Measurements from ENCODE around the gene RBFOX2. TPM values are rescaled to one million over a fixed set of nuclear protein-coding genes. Genes with fewer than 3 reads are reported as not detected.

RBFOX2 gene
- total RNA-seq, 1 donor from 2014 or later, result 200 TPM

- H3K4me1 ChIP-seq (ENCODE audit: control insufficient read depth in 3 of 3, insufficient read depth in 3 of 3, low read length in 3 of 3), result peaks cover 0 to 9% (median 6%) of the 10 kb centered on the region in 3 donors
- H3K27me3 ChIP-seq (ENCODE audit: control insufficient read depth in 3 of 3, insufficient read depth in 3 of 3, low read length in 3 of 3), result no peaks in the 10 kb centered on the region
- no peaks in the 10 kb centered on the region for H3K36me3 ChIP-seq (ENCODE audit: control insufficient read depth in 3 of 3, insufficient read depth in 3 of 3, low read length in 3 of 3)
- H3K9me3 ChIP-seq (ENCODE audit: control insufficient read depth in 3 of 3, low read length in 3 of 3), result no peaks in the 10 kb centered on the region
- H3K4me3 ChIP-seq (ENCODE audit: low read length in 3 of 3), result no peak overlapping the region
- no peak overlapping the region for H3K27ac ChIP-seq (ENCODE audit: low read depth, low read length)
- H3K9ac ChIP-seq (ENCODE audit: low read depth in 1 of 3, low read length in 3 of 3), result no peak overlapping the region
These were observed 71.8 kb downstream of the RBFOX2 start for GRCh38 chr22:35956850-35957249.

- Histone ChIP-seq H3K9ac (ENCODE audit: low read depth in 1 of 3, low read length in 3 of 3) (no peak overlapping the region), H3K9me3 (ENCODE audit: control insufficient read depth in 3 of 3, low read length in 3 of 3) (no peaks in the 10 kb centered on the region), H3K36me3 (ENCODE audit: control insufficient read depth in 3 of 3, insufficient read depth in 3 of 3, low read length in 3 of 3) (no peaks in the 10 kb centered on the region), H3K4me1 (ENCODE audit: control insufficient read depth in 3 of 3, insufficient read depth in 3 of 3, low read length in 3 of 3) (peaks cover 0 to 4% (median 3%) of the 10 kb centered on the region in 3 donors), H3K4me3 (ENCODE audit: low read length in 3 of 3) (no peak overlapping the region), H3K27me3 (ENCODE audit: control insufficient read depth in 3 of 3, insufficient read depth in 3 of 3, low read length in 3 of 3) (no peaks in the 10 kb centered on the region), H3K27ac (ENCODE audit: low read depth, low read length) (no peak overlapping the region)
These were observed 73.1 kb downstream of the RBFOX2 start for GRCh38 chr22:35955546-35955945.

DNA sequence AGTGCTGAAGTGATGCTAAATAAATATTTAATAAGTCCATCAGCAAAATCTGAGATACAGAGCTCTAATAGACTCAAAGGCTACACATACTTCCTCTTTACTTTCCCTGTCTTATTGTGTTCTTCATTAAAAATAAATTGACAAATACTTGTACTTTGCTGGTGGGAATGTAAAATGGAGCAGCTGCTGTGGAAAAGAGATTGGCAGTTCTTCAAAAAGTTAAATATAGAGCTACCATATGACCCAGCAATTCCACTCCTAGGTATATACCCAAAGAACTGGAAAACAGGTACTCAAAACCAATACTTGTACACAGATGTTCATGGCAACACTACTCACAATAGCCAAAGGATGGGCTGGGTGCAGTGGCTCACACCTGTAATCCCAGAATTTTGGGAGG, 76.0 kb downstream of the RBFOX2 start:
- Histone ChIP-seq H3K27ac (ENCODE audit: low read depth, low read length) (no peak overlapping the region), H3K9me3 (ENCODE audit: control insufficient read depth in 3 of 3, low read length in 3 of 3) (no peaks in the 10 kb centered on the region), H3K4me1 (ENCODE audit: control insufficient read depth in 3 of 3, insufficient read depth in 3 of 3, low read length in 3 of 3) (peaks cover 0 to 3% (median 0%) of the 10 kb centered on the region in 3 donors), H3K9ac (ENCODE audit: low read depth in 1 of 3, low read length in 3 of 3) (no peak overlapping the region), H3K27me3 (ENCODE audit: control insufficient read depth in 3 of 3, insufficient read depth in 3 of 3, low read length in 3 of 3) (no peaks in the 10 kb centered on the region), H3K36me3 (ENCODE audit: control insufficient read depth in 3 of 3, insufficient read depth in 3 of 3, low read length in 3 of 3) (no peaks in the 10 kb centered on the region), H3K4me3 (ENCODE audit: low read length in 3 of 3) (no peak overlapping the region)

DNA sequence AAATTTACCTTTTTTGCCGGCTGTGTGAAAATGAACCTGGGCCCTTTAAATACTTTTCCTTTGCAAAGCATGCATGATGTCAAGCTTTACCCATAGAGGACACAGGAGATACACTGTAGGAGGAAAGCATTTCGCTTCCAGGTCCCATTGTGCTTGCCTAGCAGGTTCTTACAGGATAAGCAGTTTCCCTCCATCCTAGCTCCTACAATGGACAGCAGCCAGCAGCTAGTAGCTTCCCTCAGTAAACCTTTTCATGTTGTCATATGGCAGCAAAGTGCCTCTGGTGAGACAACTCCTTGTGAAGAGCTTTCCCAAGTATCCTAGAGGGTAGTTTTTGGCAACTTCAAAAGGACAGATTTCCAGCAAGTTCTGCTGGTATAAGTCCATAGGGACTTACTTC, 78.4 kb downstream of the RBFOX2 start:
- H3K4me3 ChIP-seq (ENCODE audit: low read length in 3 of 3), result no peak overlapping the region
- H3K36me3 ChIP-seq (ENCODE audit: control insufficient read depth in 3 of 3, insufficient read depth in 3 of 3, low read length in 3 of 3), result no peaks in the 10 kb centered on the region
- H3K9ac ChIP-seq (ENCODE audit: low read depth in 1 of 3, low read length in 3 of 3), result no peak overlapping the region
- peaks cover 0 to 3% (median 0%) of the 10 kb centered on the region in 3 donors for H3K4me1 ChIP-seq (ENCODE audit: control insufficient read depth in 3 of 3, insufficient read depth in 3 of 3, low read length in 3 of 3)
- H3K27ac ChIP-seq (ENCODE audit: low read depth, low read length), result no peak overlapping the region
- no peaks in the 10 kb centered on the region for H3K27me3 ChIP-seq (ENCODE audit: control insufficient read depth in 3 of 3, insufficient read depth in 3 of 3, low read length in 3 of 3)
- no peaks in the 10 kb centered on the region for H3K9me3 ChIP-seq (ENCODE audit: control insufficient read depth in 3 of 3, low read length in 3 of 3)

GRCh38 chr22:35949243-35949642, 79.4 kb downstream of the RBFOX2 start:
- no peak overlapping the region for H3K9ac ChIP-seq (ENCODE audit: low read depth in 1 of 3, low read length in 3 of 3)
- H3K27me3 ChIP-seq (ENCODE audit: control insufficient read depth in 3 of 3, insufficient read depth in 3 of 3, low read length in 3 of 3), result no peaks in the 10 kb centered on the region
- no peaks in the 10 kb centered on the region for H3K36me3 ChIP-seq (ENCODE audit: control insufficient read depth in 3 of 3, insufficient read depth in 3 of 3, low read length in 3 of 3)
- peaks cover 0 to under 1% (median 0%) of the 10 kb centered on the region in 3 donors for H3K4me1 ChIP-seq (ENCODE audit: control insufficient read depth in 3 of 3, insufficient read depth in 3 of 3, low read length in 3 of 3)
- no peaks in the 10 kb centered on the region for H3K9me3 ChIP-seq (ENCODE audit: control insufficient read depth in 3 of 3, low read length in 3 of 3)
- no peak overlapping the region for H3K4me3 ChIP-seq (ENCODE audit: low read length in 3 of 3)
- no peak overlapping the region for H3K27ac ChIP-seq (ENCODE audit: low read depth, low read length)

GRCh38 chr22:35947794-35948425, 80.7 kb downstream of the RBFOX2 start:
- Histone ChIP-seq H3K27ac (ENCODE audit: low read depth, low read length) (no peak overlapping the region), H3K36me3 (ENCODE audit: control insufficient read depth in 3 of 3, insufficient read depth in 3 of 3, low read length in 3 of 3) (no peaks in the 10 kb centered on the region), H3K4me1 (ENCODE audit: control insufficient read depth in 3 of 3, insufficient read depth in 3 of 3, low read length in 3 of 3) (no peaks in the 10 kb centered on the region), H3K4me3 (ENCODE audit: low read length in 3 of 3) (no peak overlapping the region), H3K9me3 (ENCODE audit: control insufficient read depth in 3 of 3, low read length in 3 of 3) (no peaks in the 10 kb centered on the region), H3K27me3 (ENCODE audit: control insufficient read depth in 3 of 3, insufficient read depth in 3 of 3, low read length in 3 of 3) (no peaks in the 10 kb centered on the region), H3K9ac (ENCODE audit: low read depth in 1 of 3, low read length in 3 of 3) (no peak overlapping the region)

- Histone ChIP-seq H3K4me3 (ENCODE audit: low read length in 3 of 3) (peak overlapping the region in 1 of 3 donors; percentile 24), H3K9me3 (ENCODE audit: control insufficient read depth in 3 of 3, low read length in 3 of 3) (no peaks in the 10 kb centered on the region), H3K4me1 (ENCODE audit: control insufficient read depth in 3 of 3, insufficient read depth in 3 of 3, low read length in 3 of 3) (no peaks in the 10 kb centered on the region), H3K9ac (ENCODE audit: low read depth in 1 of 3, low read length in 3 of 3) (peak overlapping the region in 1 of 3 donors; percentile 10), H3K36me3 (ENCODE audit: control insufficient read depth in 3 of 3, insufficient read depth in 3 of 3, low read length in 3 of 3) (no peaks in the 10 kb centered on the region), H3K27ac (ENCODE audit: low read depth, low read length) (no peak overlapping the region), H3K27me3 (ENCODE audit: control insufficient read depth in 3 of 3, insufficient read depth in 3 of 3, low read length in 3 of 3) (no peaks in the 10 kb centered on the region)
These were observed 84.2 kb downstream of the RBFOX2 start for GRCh38 chr22:35944458-35944857.

- Histone ChIP-seq H3K9me3 (ENCODE audit: control insufficient read depth in 3 of 3, low read length in 3 of 3) (no peaks in the 10 kb centered on the region), H3K4me1 (ENCODE audit: control insufficient read depth in 3 of 3, insufficient read depth in 3 of 3, low read length in 3 of 3) (no peaks in the 10 kb centered on the region), H3K9ac (ENCODE audit: low read depth in 1 of 3, low read length in 3 of 3) (no peak overlapping the region), H3K4me3 (ENCODE audit: low read length in 3 of 3) (no peak overlapping the region), H3K27ac (ENCODE audit: low read depth, low read length) (no peak overlapping the region), H3K27me3 (ENCODE audit: control insufficient read depth in 3 of 3, insufficient read depth in 3 of 3, low read length in 3 of 3) (no peaks in the 10 kb centered on the region), H3K36me3 (ENCODE audit: control insufficient read depth in 3 of 3, insufficient read depth in 3 of 3, low read length in 3 of 3) (no peaks in the 10 kb centered on the region)
These were observed 88.5 kb downstream of the RBFOX2 start for GRCh38 chr22:35940166-35940565.

DNA sequence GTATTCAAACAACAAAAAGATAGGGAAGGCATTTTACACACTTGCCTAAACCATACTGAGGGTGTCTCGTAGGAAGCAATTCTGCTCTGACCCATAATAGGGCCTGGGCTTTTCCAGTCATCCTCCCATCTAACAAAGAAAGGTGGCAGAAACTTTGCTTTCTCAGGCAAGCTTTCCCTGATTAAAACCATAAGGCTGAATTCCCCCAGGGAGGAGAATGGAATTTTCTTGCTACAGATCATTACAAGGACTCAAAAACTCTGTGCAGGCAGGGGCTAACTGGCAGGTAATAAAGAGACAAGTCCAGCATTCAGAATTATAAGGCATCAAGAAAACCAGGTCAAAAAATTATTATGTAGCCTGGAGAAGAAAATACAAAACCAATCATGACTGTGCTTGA, 90.4 kb downstream of the RBFOX2 start:
- Histone ChIP-seq H3K4me1 (ENCODE audit: control insufficient read depth in 3 of 3, insufficient read depth in 3 of 3, low read length in 3 of 3) (no peaks in the 10 kb centered on the region), H3K27ac (ENCODE audit: low read depth, low read length) (no peak overlapping the region), H3K9me3 (ENCODE audit: control insufficient read depth in 3 of 3, low read length in 3 of 3) (no peaks in the 10 kb centered on the region)

DNA sequence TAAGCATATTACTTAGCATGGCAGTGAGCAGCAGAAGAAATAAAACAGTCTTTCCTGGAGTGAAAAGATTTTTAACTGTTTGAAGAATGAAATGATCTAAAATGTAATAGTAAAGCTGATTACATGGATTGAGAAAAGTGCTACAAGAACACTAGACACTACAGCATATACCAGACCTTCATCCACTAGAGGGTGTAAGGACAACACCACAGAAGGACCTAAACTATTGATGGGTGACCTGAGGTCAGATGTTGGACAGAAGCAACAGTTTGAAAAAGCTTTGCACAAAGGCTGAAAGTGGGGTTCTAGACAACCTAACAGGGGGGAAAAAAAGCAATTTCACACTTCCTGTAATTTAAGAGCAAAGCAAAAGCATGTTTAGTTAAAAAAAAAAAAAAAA, 97.7 kb downstream of the RBFOX2 start:
- no peak overlapping the region for H3K4me3 ChIP-seq (ENCODE audit: low read length in 3 of 3)
- H3K9me3 ChIP-seq (ENCODE audit: control insufficient read depth in 3 of 3, low read length in 3 of 3), result no peaks in the 10 kb centered on the region
- H3K36me3 ChIP-seq (ENCODE audit: control insufficient read depth in 3 of 3, insufficient read depth in 3 of 3, low read length in 3 of 3), result no peaks in the 10 kb centered on the region
- no peak overlapping the region for H3K27ac ChIP-seq (ENCODE audit: low read depth, low read length)
- H3K4me1 ChIP-seq (ENCODE audit: control insufficient read depth in 3 of 3, insufficient read depth in 3 of 3, low read length in 3 of 3), result no peaks in the 10 kb centered on the region
- H3K9ac ChIP-seq (ENCODE audit: low read depth in 1 of 3, low read length in 3 of 3), result no peak overlapping the region
- no peaks in the 10 kb centered on the region for H3K27me3 ChIP-seq (ENCODE audit: control insufficient read depth in 3 of 3, insufficient read depth in 3 of 3, low read length in 3 of 3)

More for the DNA sequence above, 90.4 kb downstream of the RBFOX2 start:
- Histone ChIP-seq H3K4me3 (ENCODE audit: low read length in 3 of 3) (no peak overlapping the region), H3K36me3 (ENCODE audit: control insufficient read depth in 3 of 3, insufficient read depth in 3 of 3, low read length in 3 of 3) (no peaks in the 10 kb centered on the region), H3K9ac (ENCODE audit: low read depth in 1 of 3, low read length in 3 of 3) (no peak overlapping the region), H3K27me3 (ENCODE audit: control insufficient read depth in 3 of 3, insufficient read depth in 3 of 3, low read length in 3 of 3) (no peaks in the 10 kb centered on the region)
